ENCODE measurements around the gene DCP1B.
A peak's percentile ranks its signal among the peaks of the same experiment; 100 is the strongest.

The DCP1B gene

GRCh38 chr12:2004113-2004929 is at the start of gene DCP1B:
Gene DCP1B, minus strand, starts transcription at chr12:2004457. Its CDS starts 26 bp downstream, at chr12:2004431.
- peak; percentile 100 for DNase-seq

- DNase-seq: no peak
Observed at GRCh38 chr12:2053691-2054090, 49.4 kb upstream of the DCP1B start.

GRCh38 chr12:2052826-2053678 is 48.8 kb upstream of the DCP1B start, which contains the start of gene CACNA1C:
Gene CACNA1C, plus strand, starts transcription at chr12:2052987. Its CDS starts 576 bp downstream, at chr12:2053563.
- DNase-seq: peak; percentile 90

GRCh38 chr12:2051700-2052621 is 47.7 kb upstream of the DCP1B start:
- no peak for DNase-seq

GRCh38 chr12:2049604-2050540 is 45.6 kb upstream of the DCP1B start:
- DNase-seq: no peak

- DNase-seq: no peak
Observed at GRCh38 chr12:2047752-2048151, 43.5 kb upstream of the DCP1B start.

- DNase-seq: no peak
Observed at GRCh38 chr12:2046957-2047356, 42.7 kb upstream of the DCP1B start.

GRCh38 chr12:2044165-2044564 is 39.9 kb upstream of the DCP1B start:
- DNase-seq: no peak

GRCh38 chr12:2043054-2043453 is 38.8 kb upstream of the DCP1B start:
- DNase-seq: no peak

- no peak for DNase-seq
Observed at GRCh38 chr12:2039034-2039433, 34.8 kb upstream of the DCP1B start.

GRCh38 chr12:2035431-2036055 is 31.3 kb upstream of the DCP1B start:
- DNase-seq: no peak

- peak; percentile 90 for DNase-seq
Observed at GRCh38 chr12:2034633-2035430, 30.6 kb upstream of the DCP1B start.

- peak; percentile 7 for DNase-seq
Observed at GRCh38 chr12:2032506-2032905, 28.2 kb upstream of the DCP1B start.

- DNase-seq: no peak
Observed at GRCh38 chr12:2029851-2030250, 25.6 kb upstream of the DCP1B start.

GRCh38 chr12:2027351-2027750 is 23.1 kb upstream of the DCP1B start:
- no peak for DNase-seq

GRCh38 chr12:2023365-2023764 is 19.1 kb upstream of the DCP1B start:
- DNase-seq: peak; percentile 78

- no peak for DNase-seq
Observed at GRCh38 chr12:2020511-2020910, 16.3 kb upstream of the DCP1B start.

- no peak for DNase-seq
Observed at GRCh38 chr12:2019126-2019525, 14.9 kb upstream of the DCP1B start.

GRCh38 chr12:2018391-2018790 is 14.1 kb upstream of the DCP1B start:
- DNase-seq: no peak

Measured in islet precursor cell (in vitro differentiated cells).